ENCODE data around the gene FAM131C.
A peak's percentile ranks its signal among the peaks of the same experiment; 100 is the strongest.

The FAM131C gene

GRCh38 chr1:16092097-16092922, 18.9 kb upstream of the FAM131C start:
- DNase-seq (ENCODE audit: low read depth): peak; percentile 38
- TF ChIP-seq, protein P1, sequence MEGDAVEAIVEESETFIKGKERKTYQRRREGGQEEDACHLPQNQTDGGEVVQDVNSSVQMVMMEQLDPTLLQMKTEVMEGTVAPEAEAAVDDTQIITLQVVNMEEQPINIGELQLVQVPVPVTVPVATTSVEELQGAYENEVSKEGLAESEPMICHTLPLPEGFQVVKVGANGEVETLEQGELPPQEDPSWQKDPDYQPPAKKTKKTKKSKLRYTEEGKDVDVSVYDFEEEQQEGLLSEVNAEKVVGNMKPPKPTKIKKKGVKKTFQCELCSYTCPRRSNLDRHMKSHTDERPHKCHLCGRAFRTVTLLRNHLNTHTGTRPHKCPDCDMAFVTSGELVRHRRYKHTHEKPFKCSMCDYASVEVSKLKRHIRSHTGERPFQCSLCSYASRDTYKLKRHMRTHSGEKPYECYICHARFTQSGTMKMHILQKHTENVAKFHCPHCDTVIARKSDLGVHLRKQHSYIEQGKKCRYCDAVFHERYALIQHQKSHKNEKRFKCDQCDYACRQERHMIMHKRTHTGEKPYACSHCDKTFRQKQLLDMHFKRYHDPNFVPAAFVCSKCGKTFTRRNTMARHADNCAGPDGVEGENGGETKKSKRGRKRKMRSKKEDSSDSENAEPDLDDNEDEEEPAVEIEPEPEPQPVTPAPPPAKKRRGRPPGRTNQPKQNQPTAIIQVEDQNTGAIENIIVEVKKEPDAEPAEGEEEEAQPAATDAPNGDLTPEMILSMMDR (IDR thresholded peaks at IDR 0.05; ENCODE audit: insufficient read depth, low read depth, low read length, missing control alignments): no peak
- H3K4me3 ChIP-seq (ENCODE audit: low read length): no peak overlapping the region

DNA sequence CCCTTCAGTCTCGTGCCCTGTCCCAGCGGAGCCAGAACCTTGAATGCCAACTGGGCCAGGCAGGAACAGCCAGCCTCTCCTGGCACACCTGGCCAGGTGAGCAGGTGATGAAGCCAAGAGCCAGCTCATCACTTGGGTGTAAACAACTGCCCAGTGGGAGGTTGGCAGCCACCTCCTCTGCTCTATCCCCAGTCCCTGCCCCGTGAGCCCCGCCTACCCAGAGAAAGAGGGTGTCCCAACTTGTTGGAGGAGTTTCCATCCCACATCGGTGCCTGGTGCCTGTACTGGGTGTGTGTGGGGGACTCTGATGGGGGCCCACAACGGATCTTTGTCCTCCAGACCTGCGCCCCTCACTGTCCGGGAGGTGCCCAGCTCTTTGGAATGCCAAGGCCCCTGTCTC, 17.8 kb upstream of the FAM131C start:
- DNase-seq (ENCODE audit: low read depth): peak; percentile 78
- no peak overlapping the region for H3K4me3 ChIP-seq (ENCODE audit: low read length)
- TF ChIP-seq, protein P1 (IDR thresholded peaks at IDR 0.05; ENCODE audit: insufficient read depth, low read depth, low read length, missing control alignments): no peak

DNA sequence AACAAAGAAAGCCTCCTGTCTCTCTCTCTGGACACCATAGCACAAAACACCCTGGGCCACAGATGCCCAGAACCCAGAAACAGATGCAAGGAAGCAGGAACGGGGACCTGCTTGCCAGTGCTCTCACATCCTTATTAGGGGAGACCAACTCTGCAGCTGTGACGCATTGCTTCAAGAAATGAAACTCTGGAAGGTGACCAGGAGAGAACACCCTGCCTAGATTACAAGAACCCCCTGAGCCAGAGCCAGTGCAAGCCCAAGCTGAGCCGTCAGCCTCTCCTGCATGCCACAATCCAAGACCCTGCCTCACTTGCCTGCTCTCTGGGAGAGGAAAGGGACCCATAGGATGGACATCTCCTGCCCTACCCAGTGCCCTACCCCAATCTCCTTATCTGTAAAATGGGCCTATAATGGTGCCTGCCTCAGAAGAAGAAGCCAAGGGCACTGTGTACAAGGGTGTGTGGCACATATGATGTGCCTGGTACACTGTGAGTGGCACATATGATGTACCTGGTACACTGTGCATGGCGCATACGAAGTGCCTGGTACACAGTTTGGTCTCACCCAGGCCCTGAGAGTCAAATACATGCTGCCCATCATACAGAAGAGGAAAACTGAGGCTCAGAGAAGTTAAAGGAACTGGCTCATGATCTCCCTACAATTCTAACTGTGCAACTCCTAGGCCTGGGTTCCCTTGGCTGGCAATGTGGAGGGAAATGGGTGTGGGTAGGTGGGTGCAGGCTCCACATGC, 16.8 kb upstream of the FAM131C start:
- TF ChIP-seq, protein P1 (IDR thresholded peaks at IDR 0.05; ENCODE audit: insufficient read depth, low read depth, low read length, missing control alignments): no peak
- H3K4me3 ChIP-seq (ENCODE audit: low read length): no peak overlapping the region
- no peak for DNase-seq (ENCODE audit: low read depth)

- DNase-seq (ENCODE audit: low read depth): peak; percentile 73
- TF ChIP-seq, protein P1 (IDR thresholded peaks at IDR 0.05; ENCODE audit: insufficient read depth, low read depth, low read length, missing control alignments): no peak
- H3K4me3 ChIP-seq (ENCODE audit: low read length): no peak overlapping the region
Measured at GRCh38 chr1:16088996-16089395, 15.5 kb upstream of the FAM131C start.

DNA sequence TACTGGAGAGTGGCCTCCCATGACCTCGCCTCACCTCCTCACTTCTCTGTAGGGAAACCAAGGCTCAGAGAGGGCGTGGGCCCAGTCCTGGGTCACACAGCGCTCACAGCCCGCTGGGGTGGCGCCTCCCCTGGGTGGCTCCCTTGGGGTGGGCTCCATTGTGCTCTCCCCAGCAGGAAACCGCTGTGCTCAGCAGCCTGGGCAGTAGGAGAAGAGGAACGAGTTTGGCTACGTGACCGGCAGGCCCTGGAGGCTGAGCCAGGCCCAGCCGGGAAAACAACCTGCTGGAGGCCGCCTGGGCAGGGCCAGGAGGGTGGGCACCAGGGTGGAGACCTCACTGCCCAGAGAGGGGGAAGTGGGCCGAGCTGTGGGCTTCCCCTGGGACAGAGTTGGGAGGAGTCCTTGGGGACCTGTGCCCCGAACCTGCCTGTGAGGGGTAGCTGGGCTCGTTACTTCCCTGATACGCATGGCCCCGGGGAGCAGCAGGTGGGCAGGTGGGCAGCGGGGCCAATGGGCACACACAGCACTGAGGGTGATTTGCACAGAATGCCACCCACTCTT, 15.0 kb upstream of the FAM131C start:
- no peak for DNase-seq (ENCODE audit: low read depth)
- H3K4me3 ChIP-seq (ENCODE audit: low read length): no peak overlapping the region
- TF ChIP-seq, protein P1 (IDR thresholded peaks at IDR 0.05; ENCODE audit: insufficient read depth, low read depth, low read length, missing control alignments): no peak

DNA sequence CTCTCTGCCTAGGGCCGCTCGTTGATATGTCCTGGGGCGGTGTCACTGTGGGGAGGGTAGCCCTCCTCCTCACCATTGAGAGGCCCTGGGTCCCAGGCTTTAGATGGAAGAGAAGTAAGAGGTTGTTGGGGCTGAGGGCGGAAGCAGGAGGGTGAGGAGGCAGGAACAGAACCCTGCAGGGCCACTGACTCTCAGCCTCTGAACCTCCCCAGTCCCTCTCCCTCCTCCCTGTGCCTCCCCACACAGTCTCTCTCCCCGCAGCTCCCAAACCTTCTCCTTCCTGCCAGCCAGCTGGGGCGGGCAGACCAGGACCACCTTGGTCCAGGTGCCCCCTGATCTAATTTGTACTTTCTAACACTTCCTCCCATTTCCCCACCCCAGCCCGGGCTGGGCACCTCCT, 14.3 kb upstream of the FAM131C start:
- no peak for DNase-seq (ENCODE audit: low read depth)
- H3K4me3 ChIP-seq (ENCODE audit: low read length): no peak overlapping the region
- TF ChIP-seq, protein P1 (IDR thresholded peaks at IDR 0.05; ENCODE audit: insufficient read depth, low read depth, low read length, missing control alignments): no peak
